Ectodermal cell (in vitro differentiated cells): ENCODE data around the gene HNRNPAB.

Source experiments
- H3K27ac ChIP-seq: 2 replicates; pipeline ENCODE4 v1.7.0; 2013; ENCODE audit warnings: mild to moderate bottlenecking, low read depth, low read length; ENCODE audit not compliant: insufficient read depth, poor library complexity, severe bottlenecking
- H3K27me3 ChIP-seq: 2 replicates; pipeline ENCODE4 v1.7.0; 2013; ENCODE audit warnings: mild to moderate bottlenecking, low read length; ENCODE audit not compliant: insufficient read depth, control insufficient read depth, poor library complexity, severe bottlenecking
- H3K36me3 ChIP-seq: one replicate; pipeline ENCODE4 v1.7.0; 2013; ENCODE audit warnings: low read length; ENCODE audit not compliant: control insufficient read depth, insufficient read depth
- H3K4me1 ChIP-seq: one replicate; pipeline ENCODE4 v1.7.0; 2013; ENCODE audit warnings: low read length; ENCODE audit not compliant: control insufficient read depth, insufficient read depth
- H3K4me3 ChIP-seq: 2 replicates; pipeline ENCODE4 v1.7.0; 2013; ENCODE audit warnings: low read depth, low read length, control low read depth; ENCODE audit not compliant: insufficient read depth
- H3K9me3 ChIP-seq: 2 replicates; pipeline ENCODE4 v1.7.0; 2013; ENCODE audit warnings: mild to moderate bottlenecking, low read length, moderate library complexity; ENCODE audit not compliant: control insufficient read depth
- WGBS, 2 experiments: methylation state at CpG; one replicate each; pipeline ENCODE4 v1.1.7; 2013; ENCODE audit warnings: missing lambda C conversion rate in 2 of 2; 5-methylcytosine and 5-hydroxymethylcytosine counted together

The HNRNPAB gene

GRCh38 chr5:178204935-178205748 is 809 bp downstream of the HNRNPAB start:
- H3K27me3 ChIP-seq, result peaks cover 13% of the 10 kb centered on the region
- peaks cover 14% of the 10 kb centered on the region for H3K4me1 ChIP-seq
- WGBS, 2 experiments, result 0% methylated on average over 90 of the region's 90 CpGs
- H3K9me3 ChIP-seq, result no peaks in the 10 kb centered on the region
- H3K4me3 ChIP-seq, result peak overlapping the region; percentile 90
- peaks cover 47% of the 10 kb centered on the region for H3K36me3 ChIP-seq
- H3K27ac ChIP-seq, result peak overlapping the region; percentile 90

DNA sequence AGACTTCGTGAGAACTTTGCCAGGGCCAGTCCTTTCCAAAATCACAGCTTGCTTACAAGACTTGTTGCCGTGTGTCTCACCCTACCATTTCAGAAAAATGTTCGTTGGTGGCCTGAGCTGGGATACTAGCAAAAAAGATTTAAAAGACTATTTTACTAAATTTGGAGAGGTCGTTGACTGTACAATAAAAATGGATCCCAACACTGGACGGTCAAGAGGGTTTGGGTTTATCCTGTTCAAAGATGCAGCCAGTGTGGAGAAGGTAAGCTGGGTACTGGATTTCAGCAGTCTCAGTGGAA is 1.4 kb downstream of the HNRNPAB start:
- peak overlapping the region; percentile 90 for H3K4me3 ChIP-seq
- 3 to 8% methylated on average over 5 of the region's 5 CpGs for WGBS, 2 experiments
- no peak overlapping the region for H3K27ac ChIP-seq
- peaks cover 52% of the 10 kb centered on the region for H3K36me3 ChIP-seq
- no peaks in the 10 kb centered on the region for H3K9me3 ChIP-seq
- peaks cover 14% of the 10 kb centered on the region for H3K4me1 ChIP-seq
- H3K27me3 ChIP-seq, result peaks cover 13% of the 10 kb centered on the region

DNA sequence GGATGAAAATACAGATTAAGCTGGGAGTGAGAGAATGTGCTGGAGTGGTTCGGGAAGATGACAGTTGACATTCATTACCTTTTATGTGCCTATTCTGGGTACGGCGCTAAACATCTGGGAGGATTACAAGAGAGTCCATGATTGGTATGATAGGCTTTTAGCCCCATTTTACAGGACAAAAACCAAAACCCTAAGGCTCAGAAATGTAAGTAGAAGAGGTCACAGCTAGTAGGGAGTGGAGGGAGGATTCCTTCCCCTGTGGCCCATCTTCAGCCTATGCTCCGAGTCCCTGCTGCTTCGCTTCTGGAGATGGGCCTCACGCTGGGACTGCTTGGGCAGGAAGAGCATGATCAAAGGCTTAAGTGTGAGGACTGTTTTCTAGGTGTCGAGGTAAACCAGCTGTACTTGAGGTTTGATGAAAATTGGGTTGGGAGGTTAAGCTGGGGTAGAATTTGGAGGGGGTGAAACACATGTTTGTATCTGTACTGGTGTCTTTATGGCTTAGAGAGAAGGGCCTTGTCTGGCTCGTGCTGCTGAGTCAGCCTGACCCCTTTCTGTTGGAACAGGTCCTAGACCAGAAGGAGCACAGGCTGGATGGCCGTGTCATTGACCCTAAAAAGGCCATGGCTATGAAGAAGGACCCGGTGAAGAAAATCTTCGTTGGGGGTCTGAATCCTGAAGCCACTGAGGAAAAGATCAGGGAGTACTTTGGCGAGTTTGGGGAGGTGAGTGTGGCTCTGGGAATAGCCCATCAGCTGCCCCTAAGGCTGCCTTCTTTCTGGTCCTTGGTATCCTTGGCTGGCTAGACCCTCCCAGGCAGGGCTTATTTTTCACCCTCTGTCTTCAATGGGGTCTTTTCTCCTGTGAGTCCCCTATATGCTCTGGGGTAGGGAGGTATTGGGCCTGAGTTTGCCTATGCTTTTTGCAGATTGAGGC is 2.1 kb downstream of the HNRNPAB start:
- Histone ChIP-seq H3K4me1 (peaks cover 14% of the 10 kb centered on the region), H3K27me3 (peaks cover 10% of the 10 kb centered on the region), H3K9me3 (no peaks in the 10 kb centered on the region), H3K36me3 (peaks cover 58% of the 10 kb centered on the region), H3K4me3 (peak overlapping the region; percentile 90), H3K27ac (no peak overlapping the region)
- WGBS, 2 experiments, result 63 to 69% methylated on average over 12 of the region's 12 CpGs

DNA sequence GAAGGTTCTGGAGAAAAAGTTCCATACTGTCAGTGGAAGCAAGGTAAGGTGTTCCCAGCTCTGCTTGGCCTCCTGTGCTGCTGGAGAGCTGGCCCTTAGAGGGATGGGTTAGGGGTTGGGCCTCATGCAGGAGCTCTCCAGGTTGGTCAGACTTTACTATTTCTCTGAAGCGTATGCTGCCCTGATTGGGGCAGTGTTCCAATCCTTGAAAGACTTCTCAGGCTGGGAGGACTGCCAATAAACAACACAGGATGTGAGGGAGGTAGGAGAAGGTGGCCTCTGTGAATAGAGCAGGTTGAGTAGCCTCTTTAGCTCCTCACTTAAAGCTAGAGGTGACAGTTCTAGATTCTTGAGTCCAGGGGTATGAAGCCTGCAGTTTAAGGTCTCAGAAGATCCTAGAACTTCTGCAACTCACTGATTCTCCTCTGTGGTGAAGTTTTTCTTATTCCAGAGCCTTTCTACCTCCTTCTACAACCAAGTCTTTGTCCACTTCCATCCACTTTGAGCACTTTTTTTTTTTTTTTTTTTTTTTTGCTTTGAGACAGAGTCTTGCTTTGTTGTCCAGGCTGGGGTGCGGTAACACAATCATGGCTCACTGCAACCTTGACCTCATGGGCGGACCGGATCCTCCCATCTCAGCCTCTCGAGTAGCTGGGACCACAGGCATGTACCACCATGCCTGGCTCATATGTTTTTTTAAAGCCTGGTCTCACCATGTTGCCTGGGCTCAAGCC is 3.0 kb downstream of the HNRNPAB start:
- H3K36me3 ChIP-seq, result peaks cover 67% of the 10 kb centered on the region
- H3K4me3 ChIP-seq, result no peak overlapping the region
- peaks cover under 1% of the 10 kb centered on the region for H3K27me3 ChIP-seq
- H3K4me1 ChIP-seq, result peaks cover 14% of the 10 kb centered on the region
- H3K27ac ChIP-seq, result no peak overlapping the region
- H3K9me3 ChIP-seq, result no peaks in the 10 kb centered on the region
- WGBS, 2 experiments, result 90 to 91% methylated on average over 5 of the region's 5 CpGs

- no peak overlapping the region for H3K4me3 ChIP-seq
- no peaks in the 10 kb centered on the region for H3K9me3 ChIP-seq
- peaks cover 14% of the 10 kb centered on the region for H3K4me1 ChIP-seq
- 95 to 98% methylated on average over 1 of the region's 1 CpG for WGBS, 2 experiments
- no peaks in the 10 kb centered on the region for H3K27me3 ChIP-seq
- H3K27ac ChIP-seq, result no peak overlapping the region
- peaks cover 70% of the 10 kb centered on the region for H3K36me3 ChIP-seq
Measured at GRCh38 chr5:178207917-178208280, 3.6 kb downstream of the HNRNPAB start.

DNA sequence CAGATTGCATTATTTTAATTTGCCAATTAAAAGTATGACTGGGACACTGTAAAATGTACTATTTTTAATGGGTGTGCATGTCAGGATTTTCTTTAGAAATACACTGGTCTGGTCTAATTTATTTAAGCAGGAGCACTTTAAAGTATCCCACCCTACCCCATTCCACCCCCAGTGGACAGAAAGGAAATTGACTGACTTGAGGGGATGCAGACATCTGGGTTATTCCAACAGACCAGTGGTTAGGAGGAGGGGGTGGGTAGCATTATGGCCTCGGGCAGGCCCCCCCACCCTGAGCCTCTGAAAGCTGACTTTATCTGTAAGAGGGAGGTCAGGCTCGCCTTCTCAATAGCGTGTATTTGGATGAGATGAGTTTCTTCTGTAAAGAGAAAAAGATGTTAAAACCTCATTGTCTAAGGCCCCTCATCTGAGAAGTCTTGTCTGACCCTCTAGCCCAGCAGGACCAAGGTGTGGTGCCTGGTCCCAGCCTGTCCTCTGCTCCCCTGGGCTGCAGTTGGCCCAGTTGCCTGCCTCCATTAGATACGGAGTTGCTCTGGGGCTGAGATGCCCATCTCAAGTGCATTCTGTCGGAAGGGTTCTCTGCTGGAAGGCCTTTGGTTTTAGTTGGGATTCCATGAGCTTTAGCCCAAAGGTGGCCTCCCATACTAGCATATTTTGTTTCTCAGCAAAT is 4.4 kb downstream of the HNRNPAB start:
- peaks cover 70% of the 10 kb centered on the region for H3K36me3 ChIP-seq
- no peak overlapping the region for H3K27ac ChIP-seq
- 90 to 91% methylated on average over 5 of the region's 5 CpGs for WGBS, 2 experiments
- no peak overlapping the region for H3K4me3 ChIP-seq
- H3K4me1 ChIP-seq, result peaks cover 14% of the 10 kb centered on the region
- no peaks in the 10 kb centered on the region for H3K27me3 ChIP-seq
- H3K9me3 ChIP-seq, result no peaks in the 10 kb centered on the region

- Histone ChIP-seq H3K9me3 (no peaks in the 10 kb centered on the region), H3K27ac (no peak overlapping the region), H3K4me3 (no peak overlapping the region), H3K4me1 (peaks cover 14% of the 10 kb centered on the region), H3K36me3 (peaks cover 70% of the 10 kb centered on the region), H3K27me3 (no peaks in the 10 kb centered on the region)
- WGBS, 2 experiments, result 95 to 96% methylated on average over 8 of the region's 8 CpGs
Measured at GRCh38 chr5:178209334-178210072, 5.2 kb downstream of the HNRNPAB start.

GRCh38 chr5:178210073-178210535 is 5.8 kb downstream of the HNRNPAB start:
- Histone ChIP-seq H3K4me1 (peaks cover 14% of the 10 kb centered on the region), H3K36me3 (peaks cover 70% of the 10 kb centered on the region), H3K4me3 (no peak overlapping the region), H3K27me3 (no peaks in the 10 kb centered on the region), H3K27ac (peak overlapping the region; percentile 23), H3K9me3 (no peaks in the 10 kb centered on the region)
- WGBS, 2 experiments, result 95% methylated on average over 18 of the region's 18 CpGs

GRCh38 chr5:178210686-178211085 is 6.4 kb downstream of the HNRNPAB start:
- H3K36me3 ChIP-seq, result peaks cover 72% of the 10 kb centered on the region
- H3K27me3 ChIP-seq, result no peaks in the 10 kb centered on the region
- WGBS, 2 experiments, result 96 to 97% methylated on average over 5 of the region's 5 CpGs
- no peaks in the 10 kb centered on the region for H3K9me3 ChIP-seq
- no peak overlapping the region for H3K27ac ChIP-seq
- no peak overlapping the region for H3K4me3 ChIP-seq
- peaks cover 14% of the 10 kb centered on the region for H3K4me1 ChIP-seq
